ENCODE measurements around the gene MARVELD2. TPM values are rescaled to one million over a fixed set of nuclear protein-coding genes. Genes with fewer than 3 reads are reported as not detected.
"Not testable (repeated sequence)": the region's sequence is repeated elsewhere in the genome, so short reads cannot be mapped to it uniquely, and the experiment has no call there.

MARVELD2 gene
- total and polyA plus RNA-seq, 2 donors (not counting 1 experiment from before 2014, with no cell fraction given): 0.19 to 0.94 TPM

GRCh38 chr5:69432412-69433206, 17.7 kb downstream of the MARVELD2 start:
- no peak overlapping the region for H3K27ac ChIP-seq (ENCODE audit: low read length in 2 of 2)
- no peaks in the 10 kb centered on the region for H3K27me3 Mint-ChIP-seq
- TF ChIP-seq CTCF (IDR thresholded peaks at IDR 0.05): no peak
- no peak for TF ChIP-seq EZH2 (IDR thresholded peaks at IDR 0.05; ENCODE audit: borderline replicate concordance, insufficient read depth, low read depth, low read length, poor library complexity, severe bottlenecking)
- ChIA-PET POLR2A (no interaction called here), CTCF (no interaction called here)
- no peak overlapping the region for H3K4me3 ChIP-seq (ENCODE audit: control extremely low read depth in 1 of 5, extremely low read depth in 1 of 5, insufficient read depth in 1 of 5, low read depth in 2 of 5, low read length in 4 of 5)
- H3K9ac ChIP-seq (ENCODE audit: low read length): no peak overlapping the region
- WGBS (ENCODE audit: insufficient coverage): 86% methylated on average over 4 of the region's 8 CpGs
- no peaks in the 10 kb centered on the region for H3K27me3 ChIP-seq (replicated peaks in 1 of 4; ENCODE audit: control extremely low read depth in 1 of 4, control insufficient read depth in 3 of 4, insufficient read depth in 4 of 4, low read length in 3 of 4)
- no peaks in the 10 kb centered on the region for H3K9me3 Mint-ChIP-seq (ENCODE audit: insufficient read depth)
- H3K79me2 ChIP-seq (ENCODE audit: control insufficient read depth, insufficient read depth, low read length): no peaks in the 10 kb centered on the region
- no peaks in the 10 kb centered on the region for H3K4me1 ChIP-seq (ENCODE audit: control insufficient read depth in 2 of 2, insufficient read depth in 2 of 2, low read length in 2 of 2)
- H2AFZ ChIP-seq (ENCODE audit: insufficient read depth, low read depth, low read length, poor library complexity, severe bottlenecking): no peak overlapping the region
- ATAC-seq (ENCODE audit: low read depth): no peak
- intact Hi-C loops (cut with micrococcal nuclease): no loop called here
- no peaks in the 10 kb centered on the region for H3K36me3 ChIP-seq (replicated peaks in 1 of 2; ENCODE audit: control extremely low read depth in 1 of 2, control insufficient read depth in 1 of 2, extremely low read depth in 1 of 2, insufficient read depth in 2 of 2, low read length in 1 of 2)
- no peaks in the 10 kb centered on the region for H4K20me1 ChIP-seq (ENCODE audit: control insufficient read depth, insufficient read depth, low read length, poor library complexity, severe bottlenecking)
- H3K4me1 Mint-ChIP-seq: peaks cover 5% of the 10 kb centered on the region
- no peak overlapping the region for H3K27ac Mint-ChIP-seq
- no peak for DNase-seq
- no peak overlapping the region for H3K4me2 ChIP-seq (replicated peaks; ENCODE audit: low read depth, low read length, poor library complexity, severe bottlenecking)
- no peak overlapping the region for H3K4me3 Mint-ChIP-seq
- H3K9me3 ChIP-seq (ENCODE audit: control extremely low read depth in 1 of 3, control insufficient read depth in 2 of 3, insufficient read depth in 1 of 3, low read length in 2 of 3): no peaks in the 10 kb centered on the region

GRCh38 chr5:69435276-69435884, 20.5 kb downstream of the MARVELD2 start:
- DNase-seq; H3K4me1 Mint-ChIP-seq; H3K4me3 Mint-ChIP-seq; H2AFZ ChIP-seq (ENCODE audit: insufficient read depth, low read depth, low read length, poor library complexity, severe bottlenecking); H3K79me2 ChIP-seq (ENCODE audit: control insufficient read depth, insufficient read depth, low read length); CTCF ChIA-PET; H3K36me3 ChIP-seq (replicated peaks in 1 of 2; ENCODE audit: control extremely low read depth in 1 of 2, control insufficient read depth in 1 of 2, extremely low read depth in 1 of 2, insufficient read depth in 2 of 2, low read length in 1 of 2); H3K27me3 ChIP-seq (replicated peaks in 1 of 4; ENCODE audit: control extremely low read depth in 1 of 4, control insufficient read depth in 3 of 4, insufficient read depth in 4 of 4, low read length in 3 of 4); H3K27ac ChIP-seq (ENCODE audit: low read length in 2 of 2); H3K4me1 ChIP-seq (ENCODE audit: control insufficient read depth in 2 of 2, insufficient read depth in 2 of 2, low read length in 2 of 2); H3K27ac Mint-ChIP-seq; POLR2A ChIA-PET; intact Hi-C loops (cut with micrococcal nuclease); H3K27me3 Mint-ChIP-seq; H3K9me3 ChIP-seq (ENCODE audit: control extremely low read depth in 1 of 3, control insufficient read depth in 2 of 3, insufficient read depth in 1 of 3, low read length in 2 of 3); ATAC-seq (ENCODE audit: low read depth); H3K9me3 Mint-ChIP-seq (ENCODE audit: insufficient read depth); H3K9ac ChIP-seq (ENCODE audit: low read length); H3K4me2 ChIP-seq (replicated peaks; ENCODE audit: low read depth, low read length, poor library complexity, severe bottlenecking); H4K20me1 ChIP-seq (ENCODE audit: control insufficient read depth, insufficient read depth, low read length, poor library complexity, severe bottlenecking); H3K4me3 ChIP-seq (ENCODE audit: control extremely low read depth in 1 of 5, extremely low read depth in 1 of 5, insufficient read depth in 1 of 5, low read depth in 2 of 5, low read length in 4 of 5): not testable (repeated sequence)
- 89% methylated on average over 1 of the region's 5 CpGs for WGBS (ENCODE audit: insufficient coverage)

All from B cell (primary cell).